ENCODE results near the gene GRID2IP. TPM values are rescaled to one million over a fixed set of nuclear protein-coding genes. Genes with fewer than 3 reads are reported as not detected.

The GRID2IP gene
- total and polyA plus RNA-seq, 8 donors, result 0.47 to 1.00 (median 0.66) TPM

DNA sequence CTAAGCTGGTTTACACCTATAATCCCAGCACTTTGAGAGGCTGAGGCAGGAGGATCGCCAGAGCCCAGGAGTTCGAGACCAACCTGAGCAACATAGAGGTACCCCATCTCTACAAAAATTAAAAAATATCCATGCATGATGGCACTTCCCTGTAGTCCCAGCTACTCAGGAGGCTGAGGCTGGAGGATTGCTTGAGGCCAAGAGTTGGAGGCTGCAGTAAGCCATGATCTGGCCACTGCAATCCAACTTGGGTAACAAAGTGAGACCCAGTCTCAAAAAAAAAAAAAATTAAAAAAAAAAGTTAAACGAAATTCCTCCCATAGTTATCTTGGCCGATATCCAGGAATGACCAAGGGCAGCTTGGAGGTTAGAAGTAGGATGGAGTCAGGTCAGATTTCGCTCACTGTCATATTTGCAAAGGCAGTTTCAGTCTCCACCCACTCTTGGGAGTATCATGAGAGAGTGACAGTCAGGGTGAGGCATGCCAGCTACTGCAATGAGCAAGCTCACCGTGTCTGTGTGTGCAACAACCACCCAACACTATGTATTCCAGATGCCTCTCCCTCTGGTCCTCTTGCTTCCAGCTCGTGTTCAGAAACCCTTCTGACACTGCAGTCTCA, 20.0 kb upstream of the GRID2IP start:
- Histone ChIP-seq H3K27me3 (no peaks in the 10 kb centered on the region), H3K36me3 (no peaks in the 10 kb centered on the region), H3K4me1 (no peaks in the 10 kb centered on the region), H3K9me3 (no peaks in the 10 kb centered on the region), H3K27ac (no peak overlapping the region), H3K4me3 (no peak overlapping the region)
- no peak for FAIRE-seq
- WGBS, 2 donors, result 40 to 41% methylated on average over 7 of the region's 7 CpGs
- ATAC-seq, result no peak
- DNase-seq, result no peak
- TF ChIP-seq, protein P1, sequence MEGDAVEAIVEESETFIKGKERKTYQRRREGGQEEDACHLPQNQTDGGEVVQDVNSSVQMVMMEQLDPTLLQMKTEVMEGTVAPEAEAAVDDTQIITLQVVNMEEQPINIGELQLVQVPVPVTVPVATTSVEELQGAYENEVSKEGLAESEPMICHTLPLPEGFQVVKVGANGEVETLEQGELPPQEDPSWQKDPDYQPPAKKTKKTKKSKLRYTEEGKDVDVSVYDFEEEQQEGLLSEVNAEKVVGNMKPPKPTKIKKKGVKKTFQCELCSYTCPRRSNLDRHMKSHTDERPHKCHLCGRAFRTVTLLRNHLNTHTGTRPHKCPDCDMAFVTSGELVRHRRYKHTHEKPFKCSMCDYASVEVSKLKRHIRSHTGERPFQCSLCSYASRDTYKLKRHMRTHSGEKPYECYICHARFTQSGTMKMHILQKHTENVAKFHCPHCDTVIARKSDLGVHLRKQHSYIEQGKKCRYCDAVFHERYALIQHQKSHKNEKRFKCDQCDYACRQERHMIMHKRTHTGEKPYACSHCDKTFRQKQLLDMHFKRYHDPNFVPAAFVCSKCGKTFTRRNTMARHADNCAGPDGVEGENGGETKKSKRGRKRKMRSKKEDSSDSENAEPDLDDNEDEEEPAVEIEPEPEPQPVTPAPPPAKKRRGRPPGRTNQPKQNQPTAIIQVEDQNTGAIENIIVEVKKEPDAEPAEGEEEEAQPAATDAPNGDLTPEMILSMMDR (IDR thresholded peaks at IDR 0.05), result no peak
- intact Hi-C loops (cut with DNase I), result no loop called here

GRCh38 chr7:6567886-6568285, 16.6 kb upstream of the GRID2IP start:
- Histone ChIP-seq H3K27ac (no peak overlapping the region), H3K4me3 (no peak overlapping the region), H3K36me3 (no peaks in the 10 kb centered on the region), H3K4me1 (no peaks in the 10 kb centered on the region), H3K9me3 (no peaks in the 10 kb centered on the region), H3K27me3 (no peaks in the 10 kb centered on the region)
- TF ChIP-seq, protein P1 (IDR thresholded peaks at IDR 0.05), result no peak
- intact Hi-C loops (cut with DNase I), result no loop called here
- no peak for ATAC-seq
- DNase-seq, result no peak
- 57 to 73% methylated on average over 3 of the region's 3 CpGs for WGBS, 2 donors
- FAIRE-seq, result no peak

GRCh38 chr7:6565655-6566054, 14.4 kb upstream of the GRID2IP start:
- DNase-seq, result no peak
- no peak for FAIRE-seq
- Histone ChIP-seq H3K9me3 (no peaks in the 10 kb centered on the region), H3K27me3 (no peaks in the 10 kb centered on the region), H3K4me3 (no peak overlapping the region), H3K27ac (no peak overlapping the region), H3K36me3 (no peaks in the 10 kb centered on the region), H3K4me1 (no peaks in the 10 kb centered on the region)
- intact Hi-C loops (cut with DNase I), result no loop called here
- ATAC-seq, result no peak
- 71 to 87% methylated on average over 4 of the region's 4 CpGs for WGBS, 2 donors
- TF ChIP-seq, protein P1 (IDR thresholded peaks at IDR 0.05), result no peak

- FAIRE-seq (no peak), DNase-seq (no peak), ATAC-seq (no peak)
- no peaks in the 10 kb centered on the region for H3K4me1 ChIP-seq
- H3K27ac ChIP-seq, result no peak overlapping the region
- no peaks in the 10 kb centered on the region for H3K36me3 ChIP-seq
- no peak overlapping the region for H3K4me3 ChIP-seq
- intact Hi-C loops (cut with DNase I), result no loop called here
- 73 to 82% methylated on average over 12 of the region's 12 CpGs for WGBS, 2 donors
- TF ChIP-seq, protein P1 (IDR thresholded peaks at IDR 0.05), result no peak
- no peaks in the 10 kb centered on the region for H3K9me3 ChIP-seq
- no peaks in the 10 kb centered on the region for H3K27me3 ChIP-seq
These were observed 12.9 kb upstream of the GRID2IP start for GRCh38 chr7:6563936-6564770.

DNA sequence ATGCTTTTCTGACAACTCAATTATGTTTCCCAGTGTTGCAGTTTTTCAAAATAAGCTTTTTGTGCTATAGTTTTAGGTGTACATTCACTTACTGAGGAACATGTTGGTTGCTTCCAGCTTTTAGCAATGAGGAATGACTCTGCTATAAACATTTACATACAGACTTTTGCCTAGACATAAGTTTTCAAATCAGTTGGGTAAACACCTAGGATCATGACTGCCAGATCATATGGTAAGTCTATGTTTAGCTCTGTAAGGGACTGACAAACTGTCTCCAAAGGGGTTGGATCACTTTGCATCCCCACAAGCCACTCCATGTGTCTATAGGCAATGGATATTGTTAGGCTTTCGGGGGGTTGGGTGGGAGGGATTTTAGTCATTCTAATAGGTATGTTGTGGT, 10.8 kb upstream of the GRID2IP start:
- FAIRE-seq, result no peak
- TF ChIP-seq, protein P1 (IDR thresholded peaks at IDR 0.05), result no peak
- intact Hi-C loops (cut with DNase I), result no loop called here
- Histone ChIP-seq H3K36me3 (no peaks in the 10 kb centered on the region), H3K4me3 (no peak overlapping the region), H3K9me3 (no peaks in the 10 kb centered on the region), H3K27me3 (no peaks in the 10 kb centered on the region), H3K4me1 (no peaks in the 10 kb centered on the region), H3K27ac (no peak overlapping the region)
- WGBS, 2 donors, result 71 to 89% methylated on average over 1 of the region's 1 CpG
- ATAC-seq, result no peak
- no peak for DNase-seq

Measured in pancreas (tissue), 10 donors.